NCI-H1092 treated with DMSO at 0.1 percent for 48 hours (cell line): ENCODE data around the gene RPL9.
"Not testable (repeated sequence)": the region's sequence is repeated elsewhere in the genome, so short reads cannot be mapped to it uniquely, and the experiment has no call there.

Experiments
- DNase-seq: peaks from one replicate; lab custom pipeline; 2025; lab: John Stamatoyannopoulos, UW

Gene RPL9

DNA sequence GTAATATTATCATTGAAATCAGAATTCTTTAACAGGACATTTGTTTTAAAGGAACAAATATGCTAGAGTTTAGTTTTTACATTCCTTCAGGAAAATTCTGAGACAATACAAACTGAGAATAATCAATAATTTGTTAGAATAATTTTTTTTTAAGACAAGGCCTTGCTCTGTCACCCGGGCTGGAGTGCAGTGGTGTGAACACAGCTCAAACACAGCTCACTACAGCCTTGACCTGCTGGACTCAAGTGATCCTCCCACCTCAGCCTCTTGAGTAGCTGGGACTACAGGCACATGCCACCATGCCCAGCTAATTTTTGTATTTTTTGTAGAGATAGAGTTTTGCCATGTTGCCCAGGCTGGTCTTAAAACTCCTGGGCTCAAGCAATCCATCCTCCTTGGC lies 33.4 kb downstream of the RPL9 start:
- DNase-seq, result not testable (repeated sequence)

DNA sequence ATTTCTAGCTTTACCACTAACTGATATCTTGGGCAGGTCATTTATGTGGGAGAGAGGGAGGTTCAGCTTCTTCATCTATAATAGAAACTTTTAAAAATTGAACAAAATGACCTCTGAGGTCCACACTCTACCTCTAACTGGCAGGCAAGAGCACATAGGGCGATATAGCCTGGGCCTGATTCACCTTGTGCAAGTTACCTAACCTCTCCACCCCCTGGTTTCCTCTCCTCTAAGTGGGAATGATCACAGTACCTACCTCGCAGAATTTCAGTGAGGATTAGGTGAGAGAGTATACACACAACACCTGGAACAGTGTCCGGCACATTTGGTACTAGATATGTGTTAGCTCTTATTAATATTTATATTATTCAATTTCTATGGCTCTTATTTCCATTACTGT lies 36.5 kb downstream of the RPL9 start:
- no peak for DNase-seq

DNA sequence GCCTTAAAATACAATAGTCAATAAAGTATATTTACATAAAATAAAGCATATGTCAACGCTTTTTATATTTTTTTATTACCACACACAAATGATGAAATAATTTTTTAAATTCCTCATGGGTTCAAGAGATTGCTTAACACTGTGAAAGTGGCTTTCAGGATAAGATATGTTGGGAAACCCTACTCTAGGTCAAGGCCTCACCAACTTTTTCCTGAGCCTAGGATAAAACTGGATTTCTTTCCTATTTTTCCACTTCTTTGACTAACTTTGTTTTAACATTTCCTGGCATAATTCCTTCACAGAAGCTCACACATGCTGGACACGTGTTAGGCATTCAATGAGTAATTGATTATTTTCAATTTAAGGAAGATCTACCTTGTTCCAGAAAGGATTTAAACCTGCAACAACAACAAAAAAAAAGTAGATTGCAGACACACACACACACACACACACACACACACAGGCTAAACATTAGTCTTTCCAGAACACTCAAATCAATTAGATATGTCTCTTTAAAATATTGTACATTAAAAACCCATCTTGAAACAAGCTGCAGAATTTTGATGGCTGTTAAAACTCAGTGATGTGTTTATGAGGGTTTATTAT lies 42.9 kb downstream of the RPL9 start:
- no peak for DNase-seq

DNA sequence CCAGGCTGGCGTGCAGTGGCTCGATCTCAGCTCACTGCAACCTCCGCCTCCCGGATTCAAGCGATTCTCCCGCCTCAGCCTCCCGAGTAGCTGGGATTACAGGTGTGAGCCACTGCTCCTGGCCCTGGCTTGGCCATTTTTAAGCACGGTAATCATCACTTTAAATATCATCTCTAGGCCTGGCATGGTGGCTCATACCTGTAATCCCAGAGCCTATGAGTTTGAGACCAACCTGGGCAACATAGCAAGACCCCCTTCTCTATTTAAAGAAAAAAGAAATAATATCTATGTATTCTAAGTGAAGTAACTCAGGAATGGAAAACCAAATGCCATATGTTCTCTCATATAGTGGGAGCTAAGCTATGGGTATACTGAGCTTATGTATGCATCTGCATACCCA lies 47.2 kb downstream of the RPL9 start:
- not testable (repeated sequence) for DNase-seq

DNA sequence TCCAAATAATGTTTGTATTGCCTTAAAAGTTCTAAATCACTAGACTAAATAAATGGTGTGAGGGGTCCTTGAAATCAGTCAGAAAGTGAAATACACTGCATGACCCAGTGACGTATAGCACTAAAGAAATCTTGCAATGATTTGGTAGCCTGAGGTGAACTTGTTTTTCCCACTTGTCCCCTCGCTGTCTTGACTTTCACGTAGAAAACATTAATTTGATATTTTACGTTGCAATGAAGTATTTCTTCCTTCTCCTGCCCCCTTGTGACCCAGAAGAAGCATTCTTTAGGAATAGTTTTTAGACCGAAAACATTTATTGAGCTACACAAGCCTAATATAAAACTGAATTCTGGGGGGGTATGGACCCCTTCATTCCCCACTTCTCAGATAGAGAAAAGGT lies 48.3 kb downstream of the RPL9 start:
- DNase-seq, result no peak

DNA sequence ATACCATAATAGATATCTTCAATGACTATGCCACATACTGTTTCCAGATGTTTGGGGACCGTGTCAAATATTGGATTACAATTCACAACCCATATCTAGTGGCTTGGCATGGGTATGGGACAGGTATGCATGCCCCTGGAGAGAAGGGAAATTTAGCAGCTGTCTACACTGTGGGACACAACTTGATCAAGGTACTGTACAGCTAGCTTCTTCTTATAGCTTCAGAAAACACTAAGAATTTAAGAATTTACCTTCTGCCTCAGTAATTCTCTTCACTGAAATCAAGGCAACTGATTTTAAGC lies 51.2 kb downstream of the RPL9 start:
- no peak for DNase-seq

DNA sequence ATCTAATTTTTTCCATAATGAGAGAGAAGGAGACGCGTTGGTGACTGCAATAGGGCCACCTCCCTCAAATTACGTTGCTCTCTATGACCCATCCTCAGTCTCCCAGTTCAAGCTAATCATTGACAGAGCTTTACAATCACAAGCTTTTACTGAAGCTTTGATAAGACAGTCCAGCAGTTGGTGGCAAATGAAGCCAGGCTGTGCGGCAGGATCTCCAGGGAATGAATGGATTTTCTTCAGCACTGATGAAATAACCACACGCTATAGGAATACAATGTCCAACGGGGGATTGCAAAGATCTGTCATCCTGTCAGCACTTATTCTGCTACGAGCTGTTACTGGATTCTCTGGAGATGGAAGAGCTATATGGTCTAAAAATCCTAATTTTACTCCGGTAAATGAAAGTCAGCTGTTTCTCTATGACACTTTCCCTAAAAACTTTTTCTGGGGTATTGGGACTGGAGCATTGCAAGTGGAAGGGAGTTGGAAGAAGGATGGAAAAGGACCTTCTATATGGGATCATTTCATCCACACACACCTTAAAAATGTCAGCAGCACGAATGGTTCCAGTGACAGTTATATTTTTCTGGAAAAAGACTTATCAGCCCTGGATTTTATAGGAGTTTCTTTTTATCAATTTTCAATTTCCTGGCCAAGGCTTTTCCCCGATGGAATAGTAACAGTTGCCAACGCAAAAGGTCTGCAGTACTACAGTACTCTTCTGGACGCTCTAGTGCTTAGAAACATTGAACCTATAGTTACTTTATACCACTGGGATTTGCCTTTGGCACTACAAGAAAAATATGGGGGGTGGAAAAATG lies 51.7 kb downstream of the RPL9 start, which contains the start of gene KLB:
TSS of gene KLB (plus strand) at position 168 of the 821 bp plus-strand sequence. CDS start at position 188, 20 bp downstream.
- DNase-seq, result no peak
